ENCODE measurements around the gene ANXA6. TPM values are rescaled to one million over a fixed set of nuclear protein-coding genes. Genes with fewer than 3 reads are reported as not detected.

Gene ANXA6
- total RNA-seq, 1 experiment from 2014 or later = 98.7 TPM

DNA sequence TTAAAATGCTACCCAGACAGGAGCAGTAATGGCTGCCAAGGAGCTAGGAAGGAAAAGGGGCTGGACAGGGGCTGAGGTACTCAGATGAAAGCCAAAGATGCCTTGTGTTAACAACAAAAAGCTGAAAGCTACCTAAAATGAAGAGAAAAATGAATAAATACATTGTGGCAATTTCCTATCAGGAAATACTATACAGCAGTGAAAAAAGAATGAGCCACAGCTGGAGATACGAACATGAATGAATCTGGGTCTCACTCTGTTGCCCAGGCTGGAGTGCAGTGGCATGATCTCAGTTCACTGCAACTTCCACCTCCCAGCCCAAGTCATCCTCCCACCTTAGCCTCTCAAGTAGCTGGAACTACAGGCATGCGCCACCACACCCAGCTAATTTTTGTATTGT, 83.0 kb downstream of the ANXA6 start:
- H2AFZ ChIP-seq (ENCODE audit: low read length) = no peak overlapping the region
- no peak overlapping the region for H2BK5ac ChIP-seq (ENCODE audit: insufficient read length, low read length)
- DNase-seq = no peak
- no peak overlapping the region for H3K23ac ChIP-seq (ENCODE audit: insufficient read length, low read depth, low read length)
- H3K27me3 ChIP-seq (ENCODE audit: insufficient read depth, low read length) = no peaks in the 10 kb centered on the region
- no peak overlapping the region for H3K27ac ChIP-seq (ENCODE audit: insufficient read length, low read depth, low read length)
- no peak overlapping the region for H2BK12ac ChIP-seq (ENCODE audit: insufficient read length, low read depth, low read length)
- no peak overlapping the region for H3K14ac ChIP-seq (ENCODE audit: insufficient read depth, low read length)
- no peak overlapping the region for H3K4ac ChIP-seq (ENCODE audit: low read depth, low read length)
- no peaks in the 10 kb centered on the region for H3K23me2 ChIP-seq (ENCODE audit: insufficient read length, low read depth, low read length, poor library complexity, severe bottlenecking)
- no peak overlapping the region for H3K9ac ChIP-seq (ENCODE audit: extremely low read depth, insufficient read length, low read length)
- no peaks in the 10 kb centered on the region for H3K9me3 ChIP-seq (ENCODE audit: control insufficient read depth, low read depth, low read length)
- peaks cover 2% of the 10 kb centered on the region for H3K79me1 ChIP-seq (ENCODE audit: insufficient read depth, low read depth, low read length, poor library complexity, severe bottlenecking)
- no peaks in the 10 kb centered on the region for H4K20me1 ChIP-seq (ENCODE audit: control insufficient read depth, insufficient read depth, insufficient read length)
- Mint-ChIP-seq H3K4me1 (peaks cover 0 to 5% of the 10 kb centered on the region in 2 experiments; a peak in 1 of 4 replicates), H3K27me3 (ENCODE audit: low read depth) (no peaks in the 10 kb centered on the region), H3K9me3 (no peaks in the 10 kb centered on the region), H3K4me3 (no peak overlapping the region), H3K36me3 (ENCODE audit: insufficient read depth in 1 of 3, low read depth in 3 of 3) (no peaks in the 10 kb centered on the region; a peak in 2 of 7 replicates), H3K27ac (no peak overlapping the region)
- H4K91ac ChIP-seq (ENCODE audit: insufficient read length, low read depth, low read length) = no peak overlapping the region
- H3T11ph ChIP-seq (ENCODE audit: low read length) = no peak overlapping the region
- peaks cover 2% of the 10 kb centered on the region; the same call in 1 of the 2 replicates for H3K79me2 ChIP-seq (ENCODE audit: insufficient read depth, low read length)
- WGBS (ENCODE audit: extremely low coverage, insufficient read length, low lambda C conversion rate) = no CpG with 5 or more reads among the region's 2 CpGs
- no peaks in the 10 kb centered on the region for H3K4me1 ChIP-seq (ENCODE audit: insufficient read depth, low read length)
- TF ChIP-seq, protein P1, sequence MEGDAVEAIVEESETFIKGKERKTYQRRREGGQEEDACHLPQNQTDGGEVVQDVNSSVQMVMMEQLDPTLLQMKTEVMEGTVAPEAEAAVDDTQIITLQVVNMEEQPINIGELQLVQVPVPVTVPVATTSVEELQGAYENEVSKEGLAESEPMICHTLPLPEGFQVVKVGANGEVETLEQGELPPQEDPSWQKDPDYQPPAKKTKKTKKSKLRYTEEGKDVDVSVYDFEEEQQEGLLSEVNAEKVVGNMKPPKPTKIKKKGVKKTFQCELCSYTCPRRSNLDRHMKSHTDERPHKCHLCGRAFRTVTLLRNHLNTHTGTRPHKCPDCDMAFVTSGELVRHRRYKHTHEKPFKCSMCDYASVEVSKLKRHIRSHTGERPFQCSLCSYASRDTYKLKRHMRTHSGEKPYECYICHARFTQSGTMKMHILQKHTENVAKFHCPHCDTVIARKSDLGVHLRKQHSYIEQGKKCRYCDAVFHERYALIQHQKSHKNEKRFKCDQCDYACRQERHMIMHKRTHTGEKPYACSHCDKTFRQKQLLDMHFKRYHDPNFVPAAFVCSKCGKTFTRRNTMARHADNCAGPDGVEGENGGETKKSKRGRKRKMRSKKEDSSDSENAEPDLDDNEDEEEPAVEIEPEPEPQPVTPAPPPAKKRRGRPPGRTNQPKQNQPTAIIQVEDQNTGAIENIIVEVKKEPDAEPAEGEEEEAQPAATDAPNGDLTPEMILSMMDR (conservative IDR thresholded peaks at IDR 0.05) = no peak
- H4K8ac ChIP-seq (replicated peaks; ENCODE audit: insufficient read length, low read depth, low read length) = no peak overlapping the region
- H2BK15ac ChIP-seq (ENCODE audit: low read depth, low read length) = no peak overlapping the region
- no peak overlapping the region for H3K4me2 ChIP-seq (ENCODE audit: insufficient read depth, insufficient read length, low read length)
- H3K56ac ChIP-seq (ENCODE audit: insufficient read length, low read depth, low read length) = no peak overlapping the region
- no peak overlapping the region for H2AK5ac ChIP-seq (ENCODE audit: insufficient read length, low read length)
- no peak overlapping the region for H2BK20ac ChIP-seq (ENCODE audit: low read depth, low read length, poor library complexity, severe bottlenecking)
- no peak overlapping the region for H4K5ac ChIP-seq (ENCODE audit: insufficient read length, low read depth, low read length)
- no peak overlapping the region for H3K18ac ChIP-seq (ENCODE audit: insufficient read length, low read depth, low read length)
- no peak overlapping the region for H2BK120ac ChIP-seq (ENCODE audit: low read depth, low read length, poor library complexity, severe bottlenecking)
